Measurements from ENCODE around the gene TECPR2. TPM values are rescaled to one million over a fixed set of nuclear protein-coding genes. Genes with fewer than 3 reads are reported as not detected.

TECPR2 gene
- total and polyA plus RNA-seq, 4 donors: 5.6 to 30.3 (median 19.5) TPM

DNA sequence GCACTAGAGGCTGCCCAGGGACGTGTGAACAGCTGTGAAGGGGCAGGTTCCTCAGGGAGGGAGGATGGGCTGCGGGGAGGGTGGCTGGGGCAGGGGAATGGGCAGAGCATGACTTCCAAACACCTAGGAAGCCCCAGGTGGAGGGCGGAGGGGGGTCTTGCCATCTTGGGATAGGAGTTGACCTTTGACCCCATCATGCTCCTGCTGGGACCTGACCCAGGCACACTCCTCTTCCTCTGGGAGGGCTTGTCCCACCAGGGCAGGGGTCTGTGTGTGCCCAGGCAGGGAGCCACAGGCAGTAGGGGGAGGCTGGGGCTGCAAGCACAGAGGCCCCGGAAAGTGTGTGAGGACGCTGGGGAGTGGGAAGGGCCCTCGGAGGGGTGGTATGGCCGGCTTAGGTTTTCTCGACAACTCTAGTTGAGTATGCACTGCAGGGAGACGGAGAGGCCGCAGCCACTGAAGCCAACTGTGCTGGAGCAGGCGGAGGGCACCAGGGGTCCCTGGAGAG lies 150.1 kb downstream of the TECPR2 start:
- Histone ChIP-seq H3K4me3 (no peak overlapping the region), H3K9ac (ENCODE audit: insufficient read depth in 1 of 2, low read length in 2 of 2) (no peak overlapping the region), H3K36me3 (ENCODE audit: control insufficient read depth in 4 of 4, insufficient read depth in 4 of 4, low read length in 4 of 4) (no peaks in the 10 kb centered on the region), H3K4me1 (ENCODE audit: control insufficient read depth in 5 of 5, insufficient read depth in 5 of 5, low read length in 5 of 5) (peaks cover 0 to 18% (median 0%) of the 10 kb centered on the region in 5 donors), H3K27ac (ENCODE audit: low read depth in 1 of 2, low read length in 1 of 2) (no peak overlapping the region), H3K27me3 (ENCODE audit: control insufficient read depth in 3 of 3, insufficient read depth in 3 of 3, low read length in 2 of 3) (no peaks in the 10 kb centered on the region), H3K9me3 (ENCODE audit: control insufficient read depth in 4 of 4, insufficient read depth in 3 of 4, low read length in 3 of 4) (no peaks in the 10 kb centered on the region)
- ATAC-seq (ENCODE audit: insufficient read depth, low FRiP score): no peak
- WGBS, 2 donors: 85 to 92% methylated on average over 11 of the region's 11 CpGs
- TF ChIP-seq, protein P1, sequence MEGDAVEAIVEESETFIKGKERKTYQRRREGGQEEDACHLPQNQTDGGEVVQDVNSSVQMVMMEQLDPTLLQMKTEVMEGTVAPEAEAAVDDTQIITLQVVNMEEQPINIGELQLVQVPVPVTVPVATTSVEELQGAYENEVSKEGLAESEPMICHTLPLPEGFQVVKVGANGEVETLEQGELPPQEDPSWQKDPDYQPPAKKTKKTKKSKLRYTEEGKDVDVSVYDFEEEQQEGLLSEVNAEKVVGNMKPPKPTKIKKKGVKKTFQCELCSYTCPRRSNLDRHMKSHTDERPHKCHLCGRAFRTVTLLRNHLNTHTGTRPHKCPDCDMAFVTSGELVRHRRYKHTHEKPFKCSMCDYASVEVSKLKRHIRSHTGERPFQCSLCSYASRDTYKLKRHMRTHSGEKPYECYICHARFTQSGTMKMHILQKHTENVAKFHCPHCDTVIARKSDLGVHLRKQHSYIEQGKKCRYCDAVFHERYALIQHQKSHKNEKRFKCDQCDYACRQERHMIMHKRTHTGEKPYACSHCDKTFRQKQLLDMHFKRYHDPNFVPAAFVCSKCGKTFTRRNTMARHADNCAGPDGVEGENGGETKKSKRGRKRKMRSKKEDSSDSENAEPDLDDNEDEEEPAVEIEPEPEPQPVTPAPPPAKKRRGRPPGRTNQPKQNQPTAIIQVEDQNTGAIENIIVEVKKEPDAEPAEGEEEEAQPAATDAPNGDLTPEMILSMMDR (IDR thresholded peaks at IDR 0.05; ENCODE audit: control extremely low read depth, extremely low read depth): no peak
- no peak for DNase-seq

DNA sequence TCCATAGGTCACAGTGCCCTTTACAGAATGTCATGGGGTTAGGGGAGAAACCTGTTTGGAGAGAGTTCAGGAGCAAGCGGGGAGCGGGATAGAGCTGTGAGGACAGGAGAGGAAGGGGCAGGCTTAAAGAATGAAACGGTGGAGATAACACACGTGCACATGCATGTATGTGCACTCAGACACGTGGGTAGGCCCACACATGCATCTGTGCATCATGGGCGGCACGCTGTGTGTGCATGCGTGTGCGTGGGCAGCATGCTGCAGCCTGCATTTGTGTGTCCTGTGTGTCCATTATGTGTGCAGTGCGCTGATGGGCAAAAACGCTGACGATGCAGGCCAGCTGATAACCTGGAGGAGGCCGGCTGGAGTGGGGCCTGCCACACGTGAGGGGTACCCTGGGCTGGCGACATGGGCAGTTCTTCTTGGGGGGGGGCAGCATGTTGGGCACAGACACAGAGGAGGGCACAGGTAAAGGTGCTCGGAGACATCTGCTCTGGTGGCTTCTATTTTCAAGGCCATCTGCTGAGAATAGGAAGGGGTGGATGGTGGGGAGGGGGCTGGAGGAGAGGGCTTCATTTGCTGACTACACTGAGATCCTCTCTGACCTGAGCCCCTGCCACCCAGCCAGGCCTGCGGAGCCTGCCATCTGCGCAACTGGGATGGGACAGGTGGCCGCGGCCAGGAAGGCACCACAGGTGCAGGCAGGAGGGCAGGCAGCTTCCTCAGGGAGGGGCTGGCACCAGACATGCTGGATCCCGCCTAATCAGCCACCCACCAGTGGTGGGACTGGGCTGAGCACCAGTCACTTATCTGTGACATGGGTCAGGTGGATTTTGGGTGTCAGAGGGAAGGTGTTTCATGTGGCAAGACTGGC lies 151.4 kb downstream of the TECPR2 start:
- no peaks in the 10 kb centered on the region for H3K9me3 ChIP-seq (ENCODE audit: control insufficient read depth in 4 of 4, insufficient read depth in 3 of 4, low read length in 3 of 4)
- no peak overlapping the region for H3K9ac ChIP-seq (ENCODE audit: insufficient read depth in 1 of 2, low read length in 2 of 2)
- H3K27ac ChIP-seq (ENCODE audit: low read depth in 1 of 2, low read length in 1 of 2): no peak overlapping the region
- ATAC-seq (ENCODE audit: insufficient read depth, low FRiP score) (no peak), DNase-seq (no peak)
- TF ChIP-seq, protein P1 (IDR thresholded peaks at IDR 0.05; ENCODE audit: control extremely low read depth, extremely low read depth): no peak
- peaks cover 0 to 15% (median 0%) of the 10 kb centered on the region in 5 donors for H3K4me1 ChIP-seq (ENCODE audit: control insufficient read depth in 5 of 5, insufficient read depth in 5 of 5, low read length in 5 of 5)
- no peaks in the 10 kb centered on the region for H3K36me3 ChIP-seq (ENCODE audit: control insufficient read depth in 4 of 4, insufficient read depth in 4 of 4, low read length in 4 of 4)
- H3K4me3 ChIP-seq: no peak overlapping the region
- no peaks in the 10 kb centered on the region for H3K27me3 ChIP-seq (ENCODE audit: control insufficient read depth in 3 of 3, insufficient read depth in 3 of 3, low read length in 2 of 3)
- 89 to 91% methylated on average over 21 of the region's 21 CpGs for WGBS, 2 donors

DNA sequence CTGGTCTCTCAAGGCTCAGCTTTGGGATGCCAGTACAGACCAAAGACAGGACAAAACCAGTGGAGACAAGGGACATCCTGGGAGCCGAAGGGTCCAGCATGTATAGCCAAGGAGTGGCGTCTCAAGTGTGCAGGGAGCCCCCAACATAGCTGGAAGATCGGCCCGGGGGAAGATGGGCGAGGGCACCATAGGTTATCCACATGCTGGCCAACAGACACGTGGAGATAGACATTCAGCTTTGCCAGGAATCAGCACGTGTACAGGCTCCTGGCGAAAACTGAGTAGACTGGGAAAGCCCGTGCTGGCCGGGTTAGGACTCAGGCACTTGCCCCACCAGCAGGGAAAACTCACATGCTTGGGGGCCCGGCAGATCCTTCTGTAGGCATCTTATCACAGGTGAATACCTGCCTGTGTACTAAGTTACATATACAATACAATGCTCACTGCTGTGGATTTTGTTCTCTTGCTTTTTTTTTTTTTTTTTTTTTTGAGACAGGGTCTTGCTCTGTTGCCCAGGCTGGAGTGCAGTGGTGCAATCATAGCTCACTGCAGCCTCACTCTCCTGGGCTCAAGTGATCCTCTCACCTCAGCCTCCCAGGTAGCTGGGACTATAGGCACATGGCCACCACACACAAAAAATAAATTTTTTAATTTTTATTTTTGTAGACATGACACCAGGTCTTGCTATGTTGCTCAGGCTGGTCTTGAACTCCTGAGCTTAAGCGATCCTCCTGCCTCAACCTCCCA lies 152.4 kb downstream of the TECPR2 start:
- peaks cover 0 to 14% (median 0%) of the 10 kb centered on the region in 5 donors for H3K4me1 ChIP-seq (ENCODE audit: control insufficient read depth in 5 of 5, insufficient read depth in 5 of 5, low read length in 5 of 5)
- 86 to 91% methylated on average over 12 of the region's 12 CpGs for WGBS, 2 donors
- TF ChIP-seq, protein P1 (IDR thresholded peaks at IDR 0.05; ENCODE audit: control extremely low read depth, extremely low read depth): no peak
- no peak overlapping the region for H3K9ac ChIP-seq (ENCODE audit: insufficient read depth in 1 of 2, low read length in 2 of 2)
- no peaks in the 10 kb centered on the region for H3K27me3 ChIP-seq (ENCODE audit: control insufficient read depth in 3 of 3, insufficient read depth in 3 of 3, low read length in 2 of 3)
- no peaks in the 10 kb centered on the region for H3K9me3 ChIP-seq (ENCODE audit: control insufficient read depth in 4 of 4, insufficient read depth in 3 of 4, low read length in 3 of 4)
- no peak overlapping the region for H3K27ac ChIP-seq (ENCODE audit: low read depth in 1 of 2, low read length in 1 of 2)
- ATAC-seq (ENCODE audit: insufficient read depth, low FRiP score): no peak
- H3K4me3 ChIP-seq: no peak overlapping the region
- no peak for DNase-seq
- H3K36me3 ChIP-seq (ENCODE audit: control insufficient read depth in 4 of 4, insufficient read depth in 4 of 4, low read length in 4 of 4): no peaks in the 10 kb centered on the region

All from lung (tissue), 12 donors.